ENCODE measurements around the gene ZBTB42. TPM values are rescaled to one million over a fixed set of nuclear protein-coding genes. Genes with fewer than 3 reads are reported as not detected.

Gene ZBTB42
- total RNA-seq, 2 donors from 2014 or later: 3.3 to 3.8 TPM

- DNase-seq (ENCODE audit: low spot score): no peak
- intact Hi-C loops (cut with DNase I): no loop called here
Measured at GRCh38 chr14:104791425-104791824, 9.5 kb upstream of the ZBTB42 start.

DNA sequence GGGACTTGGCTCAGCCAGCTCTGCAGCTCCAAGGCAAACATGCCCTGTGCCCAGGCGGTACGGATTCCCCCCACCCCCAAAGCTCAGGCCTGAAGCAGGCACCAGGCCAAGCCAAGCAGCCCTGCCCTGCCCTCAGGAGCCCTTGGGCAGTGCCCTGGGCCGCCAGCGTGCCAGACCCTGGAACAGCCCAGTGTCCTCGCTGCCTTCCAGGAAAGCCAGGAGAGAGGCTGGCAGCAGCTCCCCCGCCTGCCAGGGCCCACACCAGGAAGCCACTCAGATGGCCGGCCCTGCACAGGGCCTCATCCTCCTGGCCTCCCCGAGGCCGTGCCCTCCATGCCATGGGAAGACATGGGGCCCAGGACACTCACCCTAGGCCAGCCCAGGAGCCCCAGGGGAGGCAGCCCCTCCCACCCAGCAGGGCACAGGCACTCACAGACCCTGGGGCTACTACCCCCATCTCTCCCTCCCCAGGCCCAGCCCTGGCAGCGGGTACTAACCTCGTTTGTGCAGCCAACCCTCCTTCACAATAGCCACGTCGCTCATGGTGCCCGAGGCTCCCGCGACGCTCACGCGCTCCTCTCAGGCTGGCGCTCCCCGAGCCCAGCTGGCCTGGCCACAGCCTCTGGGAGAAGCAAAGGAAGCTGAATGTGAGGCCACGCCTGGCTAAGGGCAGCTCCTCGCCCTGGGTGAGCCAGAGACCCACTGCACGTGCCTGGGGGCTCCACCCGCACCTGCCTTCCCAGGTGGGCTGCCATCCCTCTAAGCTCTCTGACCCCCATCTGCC, 8.6 kb upstream of the ZBTB42 start:
- DNase-seq (ENCODE audit: low spot score): no peak
- intact Hi-C loops (cut with DNase I): no loop called here

- intact Hi-C loops (cut with DNase I): no loop called here
- DNase-seq (ENCODE audit: low spot score): no peak
Measured at GRCh38 chr14:104792945-104793702, 7.8 kb upstream of the ZBTB42 start.

DNA sequence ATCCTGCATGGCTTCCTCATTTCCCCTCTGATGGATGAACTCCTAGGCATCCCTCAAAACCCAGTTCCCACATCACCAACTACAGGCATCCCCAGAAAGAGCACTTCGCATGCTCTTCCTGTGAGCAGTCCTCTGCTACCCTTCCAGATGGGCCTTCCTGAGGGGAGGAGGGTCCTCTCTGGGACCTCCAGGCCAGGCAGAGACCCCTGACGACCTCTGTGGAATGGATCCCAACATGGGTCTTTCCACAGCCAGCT, 7.3 kb upstream of the ZBTB42 start:
- DNase-seq (ENCODE audit: low spot score): no peak
- intact Hi-C loops (cut with DNase I): no loop called here

DNA sequence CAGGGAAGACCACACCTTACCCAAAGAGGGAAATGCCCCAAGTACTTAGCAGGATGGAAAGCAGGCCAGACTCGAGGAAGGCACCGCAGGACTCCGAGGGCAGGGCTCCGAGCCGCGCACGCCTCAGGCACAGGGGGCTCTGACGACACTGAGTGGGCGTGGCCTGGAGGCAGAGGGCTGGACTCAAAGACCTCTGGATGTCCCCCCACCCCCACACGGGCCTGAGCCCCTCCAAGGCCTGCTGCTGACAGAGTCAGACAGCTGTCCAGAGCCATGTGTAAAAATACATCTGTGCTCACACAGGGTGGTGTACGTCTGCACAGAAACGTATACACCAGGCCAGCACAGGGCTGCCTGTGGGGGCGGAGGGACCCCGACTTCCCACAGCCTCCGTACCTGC, 6.8 kb upstream of the ZBTB42 start:
- DNase-seq (ENCODE audit: low spot score): no peak
- intact Hi-C loops (cut with DNase I): no loop called here

- intact Hi-C loops (cut with DNase I): no loop called here
- DNase-seq (ENCODE audit: low spot score): no peak
Measured at GRCh38 chr14:104794631-104794992, 6.3 kb upstream of the ZBTB42 start.

GRCh38 chr14:104794993-104795780, 5.7 kb upstream of the ZBTB42 start, which contains the start of gene AKT1:
AKT1 (minus strand) TSS chr14:104795748; CDS start chr14:104792643, 3,105 bp downstream.
- intact Hi-C loops (cut with DNase I): no loop called here
- no peak for DNase-seq (ENCODE audit: low spot score)

DNA sequence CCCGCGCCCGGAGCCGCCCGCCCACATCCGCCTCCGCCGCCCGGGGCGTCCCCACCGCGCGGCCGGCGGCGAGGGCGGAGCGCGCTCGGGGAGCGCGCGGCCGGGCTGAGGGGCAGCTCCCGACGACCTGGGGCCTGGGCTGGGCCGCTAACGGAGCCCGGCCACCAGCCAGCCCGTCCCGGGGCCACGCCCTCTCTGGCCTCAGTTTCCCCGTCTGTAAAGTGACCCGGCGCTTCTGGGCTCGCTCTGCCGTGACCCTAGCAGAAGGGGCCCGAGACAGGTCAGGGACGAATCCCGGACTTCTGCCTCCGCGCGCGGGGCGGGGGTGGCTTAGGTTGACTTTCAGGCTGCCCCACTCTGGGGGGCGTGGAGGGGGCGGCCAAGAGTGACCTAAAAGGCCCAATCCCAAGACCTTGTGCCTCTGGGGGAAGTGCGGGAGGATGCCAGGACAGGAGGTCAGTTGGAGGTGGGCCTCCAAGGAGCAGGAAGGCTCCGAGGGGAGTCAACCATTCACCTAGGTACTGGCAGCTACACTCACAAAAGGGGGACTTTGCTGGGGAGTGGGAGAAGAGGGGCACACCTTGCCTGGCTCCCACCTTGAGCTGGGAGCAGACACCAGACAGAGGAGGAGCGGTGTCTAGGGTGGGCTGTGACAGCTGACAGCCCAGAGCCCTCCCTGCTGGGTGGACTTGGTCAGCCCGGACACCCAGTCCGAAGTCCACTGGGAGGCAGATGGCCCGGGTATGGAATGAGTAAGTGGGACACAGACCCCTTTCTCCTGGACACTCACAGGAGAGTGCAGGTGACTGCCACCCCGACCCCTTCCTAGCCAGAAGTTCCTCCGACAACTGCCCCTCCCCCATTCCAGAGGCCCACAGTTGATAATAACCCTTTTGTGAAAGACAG, 4.9 kb upstream of the ZBTB42 start:
- DNase-seq (ENCODE audit: low spot score): no peak
- intact Hi-C loops (cut with DNase I): no loop called here

GRCh38 chr14:104796687-104797081, 4.2 kb upstream of the ZBTB42 start:
- intact Hi-C loops (cut with DNase I): no loop called here
- no peak for DNase-seq (ENCODE audit: low spot score)

DNA sequence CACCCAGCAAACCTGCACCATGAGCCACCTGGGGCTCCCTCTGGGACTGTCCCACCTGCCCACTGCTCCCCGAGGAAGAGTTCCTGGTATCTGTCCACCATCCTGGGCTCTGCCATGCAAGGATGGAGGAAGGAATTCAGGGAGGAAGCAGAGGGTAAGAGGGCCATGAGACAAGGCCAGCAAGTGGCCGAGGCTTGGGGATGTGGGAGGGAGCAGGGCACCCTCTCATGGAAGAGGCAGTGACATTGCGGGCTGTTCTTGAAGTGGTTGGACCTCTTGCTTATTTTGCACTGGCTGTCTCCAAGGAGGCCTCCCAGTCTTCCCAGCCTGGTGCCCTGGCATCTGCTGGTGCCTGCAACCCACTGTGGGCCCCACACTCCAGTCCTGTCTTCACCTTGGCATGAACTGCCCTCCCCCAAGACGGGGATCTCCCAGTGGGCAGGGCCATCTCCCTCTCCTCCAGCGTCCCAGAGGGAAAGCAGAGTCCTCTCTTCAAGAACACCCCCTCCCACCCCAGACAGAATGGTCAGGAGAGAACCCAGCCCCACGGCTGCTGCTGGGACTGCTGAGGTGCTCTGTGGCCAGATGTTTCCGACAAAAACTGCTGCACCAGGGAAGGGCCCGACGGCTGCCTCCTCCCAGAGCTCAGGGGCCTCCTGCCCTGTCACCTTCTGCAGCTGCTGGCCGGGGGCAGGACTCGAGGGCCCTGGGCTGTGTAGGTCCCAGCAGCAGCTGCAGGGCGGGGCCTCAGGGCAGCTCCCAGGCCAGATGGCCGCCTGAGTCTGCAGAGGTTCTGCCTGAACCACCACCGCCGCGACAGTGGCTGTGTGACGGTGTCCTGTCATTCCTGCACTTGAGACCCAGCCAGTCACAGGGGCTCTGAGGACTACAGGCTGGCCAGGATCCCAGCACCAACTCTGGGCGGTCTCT, 3.5 kb upstream of the ZBTB42 start:
- intact Hi-C loops (cut with DNase I): no loop called here
- DNase-seq (ENCODE audit: low spot score): no peak

DNA sequence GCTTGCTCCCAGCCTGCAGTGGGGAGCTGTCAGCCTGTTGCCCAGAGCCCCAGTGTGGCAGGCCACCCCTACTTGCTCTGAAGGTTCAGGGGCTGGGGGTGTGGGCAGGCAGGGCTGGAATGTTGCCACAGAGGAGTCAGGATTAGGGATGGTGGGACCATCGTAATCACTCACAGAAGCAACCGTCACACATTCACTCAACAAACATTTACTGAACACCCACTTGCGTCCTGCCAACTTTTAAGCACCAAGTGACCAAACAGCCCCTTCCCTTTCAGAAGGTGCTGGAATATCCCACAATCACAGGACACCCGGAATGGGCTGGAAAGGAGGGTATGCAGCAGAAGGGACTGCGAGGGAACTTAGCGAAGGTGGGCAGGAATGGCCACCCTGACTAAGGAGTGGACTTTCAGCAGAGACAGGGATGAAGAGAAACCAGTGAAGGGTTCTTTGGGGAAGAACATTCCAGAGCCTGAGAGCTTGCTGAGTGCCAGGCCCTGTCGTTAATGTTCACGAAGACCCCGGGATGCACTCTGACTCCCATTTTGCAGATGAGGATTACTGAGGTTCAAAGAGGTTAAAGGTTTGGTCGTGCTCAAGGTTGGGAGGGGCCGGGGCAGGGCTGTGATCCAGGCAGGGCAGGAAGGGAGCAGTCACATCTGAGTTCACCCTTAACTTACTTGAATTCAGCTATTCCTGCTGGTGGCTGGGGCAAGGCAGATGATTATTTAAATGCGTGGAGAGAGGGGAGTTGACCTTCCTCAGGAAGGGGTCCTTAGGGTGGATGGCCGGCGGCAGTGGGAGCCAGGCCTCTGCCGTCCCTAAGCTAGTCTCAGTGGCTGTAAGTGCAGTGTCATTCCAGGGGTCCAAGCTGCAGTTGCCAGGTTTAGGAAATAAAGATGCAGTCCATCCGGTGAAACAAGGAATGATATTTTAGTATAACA, 2.3 kb upstream of the ZBTB42 start:
- intact Hi-C loops (cut with DNase I): no loop called here
- no peak for DNase-seq (ENCODE audit: low spot score)

- intact Hi-C loops (cut with DNase I): no loop called here
- DNase-seq (ENCODE audit: low spot score): no peak
Measured at GRCh38 chr14:104799244-104800014, 1.5 kb upstream of the ZBTB42 start.

DNA sequence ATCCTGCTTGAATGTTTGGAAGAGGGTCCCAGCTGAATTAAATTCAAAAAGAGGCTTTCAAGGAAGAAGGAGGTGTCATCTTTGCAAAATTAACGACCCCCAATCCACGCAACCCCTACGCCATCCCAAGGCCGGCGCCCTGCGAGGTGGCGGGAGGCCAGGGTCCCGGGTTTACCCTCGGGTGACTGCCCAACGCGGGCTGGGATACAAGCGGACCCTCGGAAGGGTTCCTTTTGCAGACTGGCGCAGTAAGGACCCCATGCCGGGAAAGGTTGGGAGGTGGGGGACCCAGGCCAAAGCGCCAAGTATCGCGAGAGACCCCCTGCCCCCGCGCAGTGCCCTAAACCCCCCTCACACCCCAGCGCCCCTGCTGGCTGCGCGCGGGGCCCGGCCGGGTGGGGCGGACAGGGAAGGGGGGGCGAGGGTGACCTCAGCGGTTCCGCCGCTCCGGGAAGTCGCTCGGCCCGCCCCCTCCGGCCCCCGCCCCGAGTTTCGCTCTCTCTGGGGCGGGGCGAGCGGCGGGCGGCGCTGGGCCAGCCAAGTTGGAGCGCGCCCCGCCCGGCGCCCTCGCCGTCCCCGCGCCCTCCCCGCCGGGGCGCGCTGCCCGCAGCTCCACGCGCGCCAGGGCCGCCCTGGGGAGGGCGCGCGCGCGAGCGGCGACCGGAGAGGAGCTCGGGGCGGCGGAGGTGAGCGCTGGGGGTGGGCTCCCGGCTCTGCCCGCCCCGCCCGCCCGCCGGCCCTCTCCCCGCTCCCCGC, 708 bp upstream of the ZBTB42 start:
- DNase-seq (ENCODE audit: low spot score): peak; percentile 97
- intact Hi-C loops (cut with DNase I): no loop called here

DNA sequence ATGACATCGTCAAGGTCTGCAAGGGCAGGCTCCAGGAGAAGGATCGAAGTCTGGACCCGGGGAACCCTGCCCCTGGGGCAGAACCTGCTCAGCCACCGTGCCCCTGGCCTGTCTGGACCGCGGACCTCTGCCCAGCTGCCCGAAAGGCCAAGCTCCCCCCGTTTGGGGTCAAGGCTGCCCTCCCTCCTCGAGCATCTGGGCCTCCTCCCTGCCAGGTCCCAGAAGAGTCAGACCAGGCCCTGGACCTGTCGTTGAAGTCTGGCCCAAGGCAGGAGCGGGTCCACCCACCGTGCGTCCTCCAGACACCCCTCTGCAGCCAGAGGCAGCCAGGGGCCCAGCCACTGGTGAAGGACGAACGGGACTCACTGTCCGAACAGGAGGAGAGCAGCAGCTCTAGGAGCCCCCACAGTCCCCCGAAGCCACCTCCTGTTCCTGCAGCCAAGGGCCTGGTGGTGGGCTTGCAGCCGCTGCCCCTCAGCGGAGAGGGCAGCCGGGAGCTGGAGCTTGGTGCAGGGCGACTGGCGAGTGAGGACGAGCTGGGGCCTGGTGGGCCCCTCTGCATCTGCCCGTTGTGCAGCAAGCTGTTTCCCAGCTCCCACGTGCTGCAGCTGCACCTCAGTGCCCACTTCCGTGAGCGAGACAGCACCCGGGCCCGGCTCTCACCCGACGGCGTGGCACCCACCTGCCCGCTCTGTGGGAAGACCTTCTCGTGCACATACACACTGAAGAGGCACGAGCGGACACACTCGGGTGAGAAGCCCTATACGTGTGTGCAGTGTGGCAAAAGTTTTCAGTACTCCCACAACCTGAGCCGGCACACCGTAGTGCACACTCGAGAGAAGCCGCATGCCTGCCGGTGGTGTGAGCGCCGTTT, 856 bp downstream of the ZBTB42 start:
- intact Hi-C loops (cut with DNase I): no loop called here

More for the DNA sequence above, 856 bp downstream of the ZBTB42 start:
- no peak for DNase-seq (ENCODE audit: low spot score)
